Glutamatergic neuron (in vitro differentiated cells): Measurements from ENCODE around the gene CCDC91. TPM values are rescaled to one million over a fixed set of nuclear protein-coding genes. Genes with fewer than 3 reads are reported as not detected.

ENCODE experiments used
- DNase-seq: peaks from one replicate; pipeline ENCODE4 v3.0.0; 2022
- H3K27ac Mint-ChIP-seq: one replicate; pipeline ENCODE4 v1.8.0; 2020; ENCODE audit warnings: mild to moderate bottlenecking, mixed read lengths, inconsistent platforms; ENCODE audit not compliant: unreplicated experiment
- H3K27me3 Mint-ChIP-seq: one replicate; pipeline ENCODE4 v1.8.0; 2020; ENCODE audit warnings: mild to moderate bottlenecking, moderate library complexity, mixed read lengths, inconsistent platforms; ENCODE audit not compliant: unreplicated experiment
- H3K36me3 Mint-ChIP-seq: one replicate; pipeline ENCODE4 v1.8.0; 2020; ENCODE audit warnings: mild to moderate bottlenecking, mixed read lengths, inconsistent platforms; ENCODE audit not compliant: unreplicated experiment
- H3K4me1 Mint-ChIP-seq: one replicate; pipeline ENCODE4 v1.8.0; 2020; ENCODE audit warnings: mild to moderate bottlenecking, low read depth, mixed read lengths, inconsistent platforms; ENCODE audit not compliant: unreplicated experiment
- H3K4me3 Mint-ChIP-seq: one replicate; pipeline ENCODE4 v1.8.0; 2020; ENCODE audit warnings: mild to moderate bottlenecking, mixed read lengths, inconsistent platforms; ENCODE audit not compliant: unreplicated experiment
- H3K9me3 Mint-ChIP-seq: one replicate; pipeline ENCODE4 v1.8.0; 2020; ENCODE audit warnings: mild to moderate bottlenecking, moderate library complexity, mixed read lengths, inconsistent platforms; ENCODE audit not compliant: unreplicated experiment
- total RNA-seq: library from RNA; stranded (reverse); fragmentation: NEBNext Ultra II Directional; extraction: Animal tissue kit (Norgen Biotek cat#: 25700); gene quantifications from one replicate; pipeline ENCODE4 v1.2.1, GENCODE V29; 2021; ENCODE audit not compliant: unreplicated experiment
- TF ChIP-seq, protein P1 (sequence below): fragments of 200-600 bp; sonication (generic); IDR thresholded peaks from one replicate; pipeline ENCODE4 v1.5.0; 2021; ENCODE audit not compliant: partially characterized antibody, unreplicated experiment

The CCDC91 gene
- total RNA-seq, 1 donor from 2014 or later = 37.3 TPM

DNA sequence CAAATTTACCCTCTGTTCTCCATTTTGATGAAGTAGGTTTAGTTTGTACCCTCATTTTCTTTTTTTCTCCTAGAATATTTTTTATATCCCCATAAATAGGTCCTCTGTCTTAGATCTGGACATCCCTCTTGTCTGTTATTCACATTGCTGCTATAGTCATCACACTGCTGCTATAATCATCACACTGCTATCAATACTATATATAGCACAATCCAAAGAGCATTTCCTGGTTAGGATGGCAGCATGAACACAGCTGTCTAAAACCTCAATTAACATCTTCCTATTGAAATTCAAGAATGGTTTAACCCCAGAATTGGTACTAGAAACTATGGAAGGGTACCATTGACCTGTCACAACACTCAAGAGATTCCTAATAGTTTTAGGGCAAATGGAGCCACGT is 27.6 kb upstream of the CCDC91 start:
- no peaks in the 10 kb centered on the region for H3K36me3 Mint-ChIP-seq
- TF ChIP-seq, protein P1, sequence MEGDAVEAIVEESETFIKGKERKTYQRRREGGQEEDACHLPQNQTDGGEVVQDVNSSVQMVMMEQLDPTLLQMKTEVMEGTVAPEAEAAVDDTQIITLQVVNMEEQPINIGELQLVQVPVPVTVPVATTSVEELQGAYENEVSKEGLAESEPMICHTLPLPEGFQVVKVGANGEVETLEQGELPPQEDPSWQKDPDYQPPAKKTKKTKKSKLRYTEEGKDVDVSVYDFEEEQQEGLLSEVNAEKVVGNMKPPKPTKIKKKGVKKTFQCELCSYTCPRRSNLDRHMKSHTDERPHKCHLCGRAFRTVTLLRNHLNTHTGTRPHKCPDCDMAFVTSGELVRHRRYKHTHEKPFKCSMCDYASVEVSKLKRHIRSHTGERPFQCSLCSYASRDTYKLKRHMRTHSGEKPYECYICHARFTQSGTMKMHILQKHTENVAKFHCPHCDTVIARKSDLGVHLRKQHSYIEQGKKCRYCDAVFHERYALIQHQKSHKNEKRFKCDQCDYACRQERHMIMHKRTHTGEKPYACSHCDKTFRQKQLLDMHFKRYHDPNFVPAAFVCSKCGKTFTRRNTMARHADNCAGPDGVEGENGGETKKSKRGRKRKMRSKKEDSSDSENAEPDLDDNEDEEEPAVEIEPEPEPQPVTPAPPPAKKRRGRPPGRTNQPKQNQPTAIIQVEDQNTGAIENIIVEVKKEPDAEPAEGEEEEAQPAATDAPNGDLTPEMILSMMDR = no peak
- no peaks in the 10 kb centered on the region for H3K27me3 Mint-ChIP-seq

GRCh38 chr12:28164644-28165275 is 25.5 kb upstream of the CCDC91 start:
- H3K4me1 Mint-ChIP-seq = no peaks in the 10 kb centered on the region
- no peak overlapping the region for H3K27ac Mint-ChIP-seq

More for the DNA sequence above, 27.6 kb upstream of the CCDC91 start:
- no peak for DNase-seq
- no peak overlapping the region for H3K27ac Mint-ChIP-seq
- no peaks in the 10 kb centered on the region for H3K4me1 Mint-ChIP-seq
- H3K4me3 Mint-ChIP-seq = no peak overlapping the region
- no peaks in the 10 kb centered on the region for H3K9me3 Mint-ChIP-seq

DNA sequence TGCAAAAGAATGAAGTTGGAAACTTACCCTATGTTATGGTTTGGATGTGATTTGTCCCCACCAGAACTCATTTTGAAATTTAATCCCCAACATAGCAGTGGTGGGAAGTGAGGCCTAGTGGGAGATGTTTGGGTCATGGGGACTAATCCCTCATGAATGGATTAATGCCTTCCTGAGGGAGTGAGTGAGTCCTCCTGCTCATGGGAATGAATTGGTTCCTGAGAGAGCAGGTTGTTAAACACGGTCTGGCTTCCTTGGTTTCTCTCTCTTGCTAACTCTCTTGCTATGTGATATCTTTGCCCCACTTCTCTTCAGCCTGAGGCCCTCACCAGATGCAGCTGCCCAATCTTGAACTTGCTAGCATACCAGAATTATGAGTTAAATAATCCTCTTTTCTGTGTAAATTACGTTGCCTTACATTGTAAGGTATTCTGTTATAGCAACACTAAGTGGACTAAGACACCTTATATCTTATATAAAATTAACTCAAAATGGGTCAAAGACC is 22.2 kb upstream of the CCDC91 start:
- Mint-ChIP-seq H3K27ac (no peak overlapping the region), H3K27me3 (peaks cover 2% of the 10 kb centered on the region), H3K4me1 (no peaks in the 10 kb centered on the region), H3K9me3 (peaks cover 3% of the 10 kb centered on the region), H3K4me3 (no peak overlapping the region), H3K36me3 (no peaks in the 10 kb centered on the region)
- TF ChIP-seq, protein P1 = no peak
- no peak for DNase-seq

More at GRCh38 chr12:28164644-28165275, 25.5 kb upstream of the CCDC91 start:
- H3K4me3 Mint-ChIP-seq = no peak overlapping the region
- no peak for DNase-seq
- no peaks in the 10 kb centered on the region for H3K36me3 Mint-ChIP-seq
- TF ChIP-seq, protein P1 = no peak
- H3K9me3 Mint-ChIP-seq = no peaks in the 10 kb centered on the region
- H3K27me3 Mint-ChIP-seq = peaks cover 2% of the 10 kb centered on the region

GRCh38 chr12:28171356-28172060 is 18.7 kb upstream of the CCDC91 start:
- H3K36me3 Mint-ChIP-seq = no peaks in the 10 kb centered on the region
- peaks cover 7% of the 10 kb centered on the region for H3K9me3 Mint-ChIP-seq
- H3K4me1 Mint-ChIP-seq = peaks cover 8% of the 10 kb centered on the region
- H3K27me3 Mint-ChIP-seq = peaks cover 2% of the 10 kb centered on the region
- DNase-seq = no peak
- no peak overlapping the region for H3K27ac Mint-ChIP-seq
- no peak overlapping the region for H3K4me3 Mint-ChIP-seq
- TF ChIP-seq, protein P1 = no peak
